H4 (cell line): ENCODE results near the gene SPAG9. TPM values are rescaled to one million over a fixed set of nuclear protein-coding genes. Genes with fewer than 3 reads are reported as not detected.
A peak's percentile ranks its signal among the peaks of the same experiment; 100 is the strongest.
"Not testable (repeated sequence)": the region's sequence is repeated elsewhere in the genome, so short reads cannot be mapped to it uniquely, and the experiment has no call there.

ENCODE experiments used
- DNase-seq: peaks from one replicate; pipeline ENCODE4 v3.0.0-alpha.2; 2015; ENCODE audit warnings: low spot score
- total RNA-seq: library from RNA; depleted of rRNA; stranded (reverse); fragments of >200 nt; shearing (Covaris generic); gene quantifications from 2 replicates; pipeline ENCODE4 v1.2.3, GENCODE V29; 2014

SPAG9 gene
- total RNA-seq, 1 experiment from 2014 or later, result 39.8 TPM

DNA sequence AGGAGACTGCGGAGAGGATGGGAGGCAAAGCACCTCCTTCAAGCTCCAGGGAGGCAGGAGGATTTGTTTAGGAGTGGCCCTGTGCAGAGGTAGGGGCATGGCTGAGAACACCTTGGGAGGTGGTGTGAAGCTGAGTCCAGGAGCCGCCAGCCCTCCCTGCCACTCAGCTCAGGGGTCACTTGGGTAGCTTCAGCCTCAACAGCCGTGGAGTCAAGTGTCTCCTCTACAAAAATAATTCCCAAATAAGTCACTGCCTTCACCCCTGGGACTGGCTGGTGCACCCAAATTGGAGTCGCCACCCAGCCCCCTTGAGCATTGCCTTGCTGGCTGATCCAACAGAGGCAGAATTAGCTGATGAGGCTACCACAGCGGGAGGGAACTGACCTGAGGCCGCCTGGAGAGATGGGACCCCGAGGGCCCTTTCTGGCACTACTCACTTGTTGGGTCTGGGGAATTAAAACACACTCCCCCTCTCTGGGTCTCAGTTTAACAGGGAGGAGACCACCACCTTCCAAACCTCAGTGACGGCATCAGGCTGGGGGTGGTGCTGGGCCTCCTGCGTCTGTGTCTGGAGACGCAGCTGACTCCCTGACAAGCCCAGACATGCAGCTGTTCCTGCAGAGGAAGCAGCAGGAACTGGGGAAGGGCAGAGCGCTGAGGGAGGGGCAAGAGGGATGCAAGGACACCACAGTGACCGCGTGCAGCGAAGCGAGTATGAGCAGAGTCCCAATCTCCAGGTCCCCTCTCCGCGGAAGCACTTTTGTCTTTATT is 166.7 kb downstream of the SPAG9 start:
- DNase-seq, result no peak

DNA sequence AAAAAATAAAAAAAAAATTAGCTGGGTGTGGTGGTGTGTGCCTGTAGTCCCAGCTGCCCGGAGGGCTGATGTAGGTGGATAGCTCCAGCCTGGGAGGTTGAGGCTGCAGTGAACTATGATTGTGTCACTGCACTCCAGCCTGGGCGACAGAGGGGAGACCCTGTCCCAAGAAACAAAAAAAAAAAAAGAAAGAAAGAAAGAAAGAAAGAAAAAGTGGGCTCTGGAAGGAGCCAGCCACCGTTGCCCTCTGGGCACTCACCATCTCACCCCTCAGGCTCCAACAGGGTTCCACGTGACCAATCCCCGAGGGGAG is 167.2 kb downstream of the SPAG9 start:
- DNase-seq, result no peak

DNA sequence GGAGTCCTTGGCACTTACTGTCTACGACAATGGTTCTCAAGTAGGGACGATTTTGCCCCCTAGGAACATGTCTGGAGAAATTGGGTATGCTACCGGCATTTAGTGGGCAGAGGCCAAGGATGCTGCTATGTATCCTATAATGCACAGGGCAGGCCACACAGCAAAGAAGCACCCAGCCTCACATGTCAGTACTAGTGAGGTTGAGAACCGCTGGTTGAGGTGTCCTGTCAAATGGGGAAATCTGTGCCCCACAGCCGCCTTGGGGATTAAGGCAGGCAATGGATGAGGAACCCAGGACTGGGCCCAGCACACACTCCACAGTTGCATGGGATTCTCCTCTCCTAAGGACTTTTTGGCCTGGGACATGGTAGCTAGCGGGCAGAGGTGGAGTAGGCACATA is 167.8 kb downstream of the SPAG9 start:
- DNase-seq, result no peak

DNA sequence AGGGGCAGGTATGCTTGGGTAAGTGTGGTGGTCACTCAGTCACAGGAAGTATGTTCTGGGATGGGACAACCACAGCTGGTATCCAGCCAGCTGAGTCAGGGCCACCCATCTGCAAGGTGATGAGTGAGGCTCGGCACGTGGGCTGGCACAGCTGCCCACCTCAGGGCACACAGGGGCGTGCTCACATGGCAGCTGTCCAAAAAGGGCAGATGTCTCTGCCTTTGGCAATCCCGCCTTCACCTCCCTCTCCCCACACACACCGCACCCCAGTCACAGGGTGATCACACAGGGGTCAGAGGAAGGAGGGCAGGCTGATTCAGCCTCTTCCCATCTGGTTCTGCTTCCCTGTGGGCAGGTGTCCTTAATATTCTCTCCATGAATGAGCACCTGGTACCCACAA is 168.7 kb downstream of the SPAG9 start:
- DNase-seq, result peak; percentile 61

DNA sequence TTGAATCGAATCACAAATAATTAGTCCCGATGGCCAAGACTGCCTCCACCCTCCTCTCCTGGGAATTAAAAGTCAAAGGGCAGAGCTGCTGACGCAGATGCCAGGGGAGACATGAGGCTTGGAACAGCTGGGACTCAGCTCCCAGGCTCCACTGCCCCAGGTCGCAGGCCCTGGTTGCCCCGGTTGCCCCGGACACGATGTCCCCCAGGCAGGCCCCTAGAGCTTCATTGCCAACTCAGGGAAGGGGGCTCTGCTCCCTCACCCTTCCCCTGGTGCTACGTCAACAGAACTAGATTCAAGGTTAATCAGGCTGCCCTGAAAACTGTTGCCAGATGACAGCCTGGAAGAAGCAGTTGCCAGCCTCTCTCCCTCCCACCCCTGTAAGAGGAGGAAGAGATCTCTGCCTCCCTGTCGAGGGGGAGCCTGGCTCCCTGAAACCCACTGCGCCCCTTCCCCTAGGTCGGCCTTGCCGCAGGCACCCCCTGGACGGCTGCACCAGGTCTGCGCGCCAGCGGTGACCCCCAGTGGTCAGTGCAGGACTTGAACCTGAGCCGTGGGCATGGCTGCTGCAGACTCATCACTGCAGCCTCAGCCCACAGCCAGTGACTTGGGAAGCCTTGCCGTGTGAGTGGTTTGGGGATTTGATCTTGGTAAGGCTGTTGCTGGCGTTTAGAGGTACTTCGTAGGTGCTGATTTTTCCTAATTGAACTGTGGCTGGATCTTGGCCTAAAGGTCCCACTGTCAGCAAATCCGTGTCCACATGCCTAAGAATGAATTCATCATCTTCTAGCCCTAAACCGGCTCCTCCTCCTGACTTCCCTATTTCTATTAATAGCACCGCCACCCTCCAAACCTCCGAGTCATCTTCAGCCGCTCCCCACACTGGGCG is 170.4 kb downstream of the SPAG9 start:
- peak; percentile 80 for DNase-seq

DNA sequence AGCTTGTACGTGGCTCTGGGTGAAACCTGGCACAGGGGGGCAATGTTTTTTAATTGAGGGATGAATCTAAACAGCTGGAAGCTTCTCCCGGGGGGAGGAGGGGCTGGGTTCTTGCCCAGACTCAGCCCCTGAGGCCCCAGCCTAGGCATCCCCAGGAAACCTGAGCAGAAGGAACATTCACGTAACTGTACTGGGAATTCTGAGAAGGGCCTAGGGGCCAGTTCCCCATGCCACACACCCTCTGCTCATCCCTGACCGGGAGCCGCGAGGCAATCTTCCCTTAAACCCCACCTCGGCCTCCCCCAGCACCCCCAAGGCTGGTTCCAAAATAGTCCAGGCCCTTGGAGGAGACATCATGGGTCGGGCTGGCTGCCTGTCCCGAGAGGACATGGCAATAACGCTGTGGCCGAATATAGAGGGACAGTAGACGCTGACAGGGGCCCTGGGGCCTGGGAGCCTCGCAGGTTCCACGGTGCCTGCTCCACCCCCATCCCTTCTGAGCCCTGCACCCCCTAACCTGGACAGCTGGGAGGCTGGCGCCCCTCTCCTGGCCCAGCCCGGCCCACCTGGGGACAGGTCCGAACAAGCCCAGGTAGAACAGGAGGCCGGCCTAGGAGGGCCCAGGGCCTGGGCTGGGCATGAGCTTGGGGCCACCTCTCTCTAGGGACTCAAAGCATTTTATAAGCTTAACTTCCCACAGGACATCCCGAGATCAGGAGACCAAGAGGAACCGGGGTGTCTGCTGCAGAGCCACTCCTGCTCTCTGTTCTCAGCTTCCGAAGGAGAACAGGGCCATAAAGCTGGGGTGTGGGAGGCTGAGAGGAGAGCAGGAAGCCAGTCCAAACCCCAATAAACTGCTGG is 171.3 kb downstream of the SPAG9 start:
- no peak for DNase-seq

DNA sequence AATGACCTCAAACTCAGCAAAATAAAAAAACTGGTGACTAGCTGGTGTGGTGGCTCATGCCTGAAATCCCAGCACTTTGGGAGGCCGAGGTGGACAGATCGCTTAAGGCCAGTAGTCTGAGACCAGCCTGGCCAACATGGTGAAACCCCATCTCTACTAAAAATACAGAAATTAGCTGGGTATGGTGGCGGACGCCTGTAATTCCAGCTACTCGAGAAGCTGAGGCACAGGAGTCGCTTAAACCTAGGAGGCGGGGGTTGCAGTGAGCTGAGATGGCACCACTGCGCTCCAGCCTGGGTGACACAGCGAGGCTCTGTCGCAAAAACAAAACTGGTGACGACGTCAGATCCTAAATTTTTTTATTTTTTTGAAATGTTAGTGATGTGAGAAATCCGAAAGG is 172.0 kb downstream of the SPAG9 start:
- DNase-seq, result no peak

DNA sequence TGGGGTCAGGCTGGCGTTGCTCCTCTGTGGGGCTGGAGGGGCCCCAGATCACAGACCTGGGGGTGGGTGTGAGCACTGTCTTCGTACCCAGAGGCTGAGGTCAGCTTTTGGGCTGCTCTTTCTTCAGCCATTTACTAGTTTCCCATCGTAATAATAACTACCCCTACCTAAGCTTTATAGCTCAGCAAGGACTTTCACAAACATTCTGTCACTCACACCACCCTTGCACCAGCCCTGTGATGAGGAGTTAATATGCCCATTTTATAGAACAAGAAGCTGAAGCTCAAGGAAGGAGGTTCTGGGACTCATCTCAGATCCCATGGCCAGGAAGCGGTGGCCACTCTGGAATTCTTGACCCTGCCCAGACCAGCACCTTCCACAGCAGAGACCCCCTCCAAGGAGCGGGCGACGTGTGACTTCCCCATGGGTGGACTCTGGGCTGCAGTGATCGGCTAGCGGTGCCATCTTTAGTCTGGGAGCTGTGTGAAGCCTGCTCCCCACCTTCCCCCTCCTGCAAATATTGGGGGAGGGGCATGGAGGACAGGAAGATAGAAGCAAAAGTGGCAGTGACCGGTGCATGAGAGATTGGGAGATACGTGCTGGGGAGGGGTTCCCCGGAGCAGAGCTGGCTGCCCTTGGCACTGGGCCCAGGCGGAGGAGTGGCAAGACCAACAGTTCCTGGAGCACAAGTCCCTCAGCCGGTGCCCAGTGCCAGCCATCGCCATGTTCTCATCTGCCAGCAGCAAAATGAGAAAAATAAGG is 172.7 kb downstream of the SPAG9 start:
- peak; percentile 31 for DNase-seq

DNA sequence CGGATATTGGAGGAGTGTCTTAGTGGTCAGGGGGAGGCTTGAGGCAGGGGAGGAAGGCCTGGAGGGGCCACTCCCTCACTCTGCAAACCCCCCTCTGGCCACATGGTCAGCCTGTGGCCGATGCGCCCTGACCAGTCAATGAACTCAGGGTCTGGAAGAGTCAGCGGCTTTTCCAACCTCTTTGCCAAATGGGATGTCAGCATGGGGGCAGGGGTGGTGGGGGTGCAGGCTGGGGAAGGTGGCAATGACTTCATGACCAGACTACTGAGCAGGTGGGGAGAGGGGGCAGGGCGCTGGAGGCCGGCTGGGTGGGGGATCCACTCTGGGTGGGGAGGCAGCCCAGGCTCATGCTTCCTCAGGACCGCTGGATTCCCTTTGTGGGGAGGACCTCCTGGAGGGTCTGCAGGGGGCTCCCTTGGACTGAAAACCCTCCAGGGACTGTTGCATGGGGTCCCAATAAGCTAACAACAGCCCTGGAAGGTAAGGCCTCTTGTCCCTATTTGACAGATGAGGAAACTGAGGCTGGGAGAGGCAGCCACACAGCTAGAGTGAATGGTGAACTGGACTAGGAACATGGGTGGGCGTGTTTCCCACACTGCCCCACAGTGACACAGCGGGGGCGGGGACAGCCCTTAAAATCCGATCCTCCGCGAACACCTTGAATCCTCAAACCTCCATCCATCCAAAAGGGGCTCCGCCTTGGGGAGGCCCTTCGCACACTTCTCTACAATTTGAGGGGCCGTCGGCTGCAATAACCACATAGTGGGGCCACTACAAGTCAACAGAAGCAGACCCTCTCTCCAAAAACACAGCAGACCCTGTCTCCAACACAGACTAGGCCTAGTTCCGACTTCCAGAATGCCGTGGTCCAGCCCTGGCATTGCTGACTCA is 173.5 kb downstream of the SPAG9 start:
- no peak for DNase-seq

DNA sequence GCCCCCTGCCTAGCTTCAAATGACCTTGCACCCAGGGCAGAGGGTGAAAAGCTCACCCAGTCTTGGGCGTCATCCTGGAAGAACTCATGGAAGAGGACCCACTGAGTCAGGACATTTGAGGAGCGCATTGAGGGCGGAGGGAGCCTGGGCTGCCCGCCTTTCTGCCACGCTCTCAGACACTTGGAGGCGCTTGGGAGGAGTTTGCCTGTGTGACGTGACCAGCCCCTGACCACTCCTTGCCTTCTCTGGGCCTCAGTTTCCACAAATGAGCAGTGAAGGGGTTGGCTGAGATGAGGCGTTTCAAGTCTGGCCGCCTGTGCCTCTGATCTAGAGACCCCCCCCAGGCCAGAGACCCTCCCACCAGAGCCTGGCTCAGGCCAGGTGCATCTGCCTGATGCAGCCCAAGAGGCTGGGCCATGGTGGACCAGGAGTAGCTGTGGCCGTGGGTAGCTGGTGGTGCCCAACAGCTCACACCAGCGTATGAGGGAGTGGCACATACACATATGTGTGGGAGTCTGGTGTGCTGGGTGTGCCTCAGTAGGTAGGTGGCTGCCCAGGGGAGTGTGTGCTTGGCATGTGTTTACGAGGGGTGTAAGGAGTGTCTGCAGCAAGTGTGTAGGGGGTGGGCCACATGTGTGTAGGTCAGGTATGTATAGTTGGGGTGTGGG is 174.3 kb downstream of the SPAG9 start:
- DNase-seq, result no peak

DNA sequence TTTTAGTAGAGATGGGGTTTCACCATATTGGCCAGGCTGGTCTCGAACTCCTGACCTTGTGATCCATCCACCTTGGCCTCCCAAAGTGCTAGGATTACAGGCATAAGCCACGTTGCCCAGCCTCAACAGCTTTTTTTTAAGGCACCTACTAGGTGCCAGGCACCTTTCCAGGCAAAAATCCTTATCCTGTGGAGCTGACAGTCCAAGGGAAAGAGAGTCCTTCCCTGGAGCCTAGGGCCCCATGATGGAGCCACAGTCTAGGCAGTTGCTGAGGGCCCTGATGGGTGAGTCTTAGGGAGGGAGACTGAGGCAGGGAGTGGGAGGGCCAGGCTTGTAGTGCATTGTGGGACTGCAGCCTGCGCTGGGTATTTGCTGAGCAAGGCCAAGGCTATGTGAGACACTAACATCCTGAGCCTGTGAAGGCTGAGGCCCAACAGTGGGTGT is 174.9 kb downstream of the SPAG9 start:
- no peak for DNase-seq

DNA sequence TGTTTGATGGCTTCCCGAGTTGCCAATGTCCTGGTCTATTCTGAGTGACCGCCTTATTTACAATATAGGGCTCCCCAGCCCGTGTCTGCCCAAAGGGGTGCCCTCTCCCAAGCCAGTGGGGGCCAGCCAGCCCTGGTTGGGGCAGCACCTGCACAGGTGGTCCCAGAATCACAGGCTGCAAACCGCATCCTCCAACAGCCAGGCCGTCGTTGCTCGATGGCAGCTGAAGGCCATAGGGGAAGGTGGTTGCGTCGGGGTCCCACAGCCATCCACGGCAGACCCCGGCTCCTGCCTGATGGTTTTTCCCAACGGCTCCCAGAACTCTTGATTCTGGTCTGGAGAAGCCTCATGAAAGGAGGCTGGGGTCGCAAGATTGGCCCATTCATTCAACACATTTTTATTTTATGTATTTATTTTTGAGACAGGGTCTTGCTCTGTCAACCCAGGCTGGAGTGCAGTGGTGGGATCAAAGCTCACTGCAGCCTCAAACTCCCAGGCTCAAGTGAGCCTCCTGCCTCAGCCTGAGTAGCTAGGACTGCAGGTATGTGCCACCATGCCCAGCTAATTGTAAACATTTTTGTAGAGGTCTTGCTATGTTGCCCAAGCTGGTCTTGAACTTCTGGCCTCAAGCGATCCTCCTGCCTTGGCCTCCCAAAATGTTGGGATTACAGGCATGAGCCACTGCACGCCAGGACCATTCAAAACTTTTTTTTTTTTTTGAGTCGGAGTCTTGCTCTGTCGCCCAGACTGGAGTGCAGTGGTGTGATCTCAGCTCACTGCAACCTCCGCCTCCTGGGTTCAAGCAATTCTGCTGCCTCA is 175.6 kb downstream of the SPAG9 start:
- no peak for DNase-seq

DNA sequence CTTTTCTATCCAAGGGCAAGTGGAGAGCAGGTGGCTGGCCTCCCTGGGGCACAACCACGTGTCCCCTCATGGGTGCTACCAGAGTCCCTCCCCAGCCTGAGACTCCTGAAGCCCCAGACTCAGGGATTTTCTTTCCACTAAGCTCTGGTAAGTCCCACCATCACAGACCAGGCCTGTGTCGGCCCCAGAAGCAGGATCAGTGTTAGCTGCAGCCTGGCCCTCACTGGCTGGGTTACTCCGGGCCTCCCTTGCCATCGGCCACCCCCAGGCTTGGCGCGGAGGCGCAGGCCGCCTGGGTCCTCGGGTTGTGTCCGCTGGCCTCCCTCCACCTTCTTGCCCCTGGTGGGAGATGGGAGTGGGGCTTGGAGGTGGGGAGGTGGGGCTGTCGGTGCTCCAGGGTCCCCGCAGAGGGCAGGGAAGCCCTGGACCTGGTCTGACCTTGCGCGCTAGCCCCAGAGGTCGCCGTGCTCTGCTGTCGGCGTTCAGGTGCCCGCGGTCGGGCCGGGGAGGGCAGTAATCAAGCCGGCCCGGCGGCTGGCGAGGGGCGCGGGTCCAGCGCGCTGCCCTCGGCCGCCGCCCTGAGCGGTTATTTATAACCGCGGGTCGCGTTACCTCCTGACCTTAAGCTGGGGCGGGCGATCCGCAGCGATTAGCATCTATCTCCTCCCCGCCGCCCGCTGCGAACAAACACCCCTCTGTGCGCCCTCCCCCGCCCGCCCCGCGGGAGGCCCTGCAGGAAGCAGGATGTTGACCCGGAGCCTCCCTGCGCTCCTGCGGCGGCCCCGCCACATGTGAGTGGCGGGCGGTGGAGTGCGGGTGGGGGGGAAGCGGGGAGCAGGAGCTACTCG is 176.4 kb downstream of the SPAG9 start:
- peak; percentile 59 for DNase-seq

DNA sequence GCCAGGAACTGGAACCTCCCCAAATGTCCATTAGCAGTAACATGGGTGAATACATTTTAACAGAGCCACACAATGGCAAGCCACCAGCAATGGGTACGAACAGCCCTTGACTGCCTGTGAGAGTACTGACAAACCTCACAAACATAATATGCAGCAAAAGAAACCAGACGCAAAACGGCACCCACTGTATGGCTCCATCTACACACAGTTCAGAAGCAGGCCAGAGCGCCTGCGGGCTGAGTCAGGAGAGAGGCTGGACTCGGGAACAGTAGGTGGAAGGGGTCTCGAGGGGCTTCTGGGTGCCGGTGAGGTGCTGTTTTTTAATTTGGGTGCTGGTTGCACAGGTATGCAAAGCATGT is 177.1 kb downstream of the SPAG9 start:
- no peak for DNase-seq

DNA sequence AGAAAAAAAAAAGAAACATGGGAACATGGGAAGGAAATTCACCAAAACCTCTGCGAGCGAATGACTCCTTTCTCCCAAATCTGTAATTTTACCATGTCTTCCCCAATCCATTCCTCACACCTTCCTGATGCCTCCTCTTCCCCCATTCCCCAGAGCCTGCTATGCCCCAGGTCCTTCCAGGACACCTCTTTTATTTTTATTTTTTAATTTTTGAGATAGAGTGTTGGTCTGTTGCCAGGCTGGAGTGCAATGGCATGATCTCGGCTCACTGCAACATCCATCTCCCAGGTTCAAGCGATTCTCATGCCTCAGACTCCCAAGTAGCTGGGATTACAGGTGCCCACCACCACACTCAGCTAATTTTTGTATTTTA is 179.0 kb downstream of the SPAG9 start:
- DNase-seq, result not testable (repeated sequence)

DNA sequence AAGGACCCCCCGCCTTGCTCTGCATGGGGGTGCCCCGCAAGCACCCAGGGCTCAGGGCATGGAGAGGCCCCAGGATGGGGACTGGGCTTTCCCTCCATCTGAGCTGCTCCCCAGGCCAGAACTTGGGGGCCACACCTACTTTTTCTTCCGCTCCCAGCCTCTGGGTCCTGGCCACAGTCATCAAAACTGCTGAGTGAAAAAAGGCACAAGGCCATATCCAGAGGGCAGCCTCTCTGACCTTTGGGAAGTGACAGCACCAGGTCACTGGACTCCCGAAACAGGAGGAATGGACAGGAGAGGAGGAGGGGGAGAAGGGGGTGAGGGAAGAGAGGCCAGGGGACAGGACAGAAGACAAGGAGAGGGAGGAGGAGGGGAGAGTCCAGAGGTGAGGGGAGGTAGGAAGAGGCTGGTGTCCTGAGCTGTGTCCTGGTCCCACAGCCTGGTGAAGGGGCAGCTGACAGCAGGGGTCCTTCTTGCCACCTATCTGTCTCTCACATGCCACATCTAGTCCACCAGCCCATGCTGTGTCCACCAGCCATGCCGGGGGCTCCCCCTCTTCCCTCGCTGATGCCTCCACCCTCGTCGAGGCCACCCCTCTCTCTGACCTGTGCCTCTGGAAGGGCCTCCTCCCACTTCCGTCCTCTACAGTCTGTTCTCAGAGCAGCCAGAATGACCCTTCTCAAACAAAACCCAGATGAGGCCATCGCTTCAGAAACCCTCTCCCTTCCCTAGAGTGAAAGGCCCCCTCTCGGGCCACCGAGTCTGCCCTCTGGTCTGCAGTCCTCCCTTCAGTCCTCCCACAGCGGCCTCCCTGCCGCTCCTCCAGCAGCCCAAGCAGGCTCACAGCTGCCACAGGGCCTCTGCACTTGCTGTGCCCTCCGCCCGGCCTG is 180.6 kb downstream of the SPAG9 start:
- DNase-seq, result no peak

DNA sequence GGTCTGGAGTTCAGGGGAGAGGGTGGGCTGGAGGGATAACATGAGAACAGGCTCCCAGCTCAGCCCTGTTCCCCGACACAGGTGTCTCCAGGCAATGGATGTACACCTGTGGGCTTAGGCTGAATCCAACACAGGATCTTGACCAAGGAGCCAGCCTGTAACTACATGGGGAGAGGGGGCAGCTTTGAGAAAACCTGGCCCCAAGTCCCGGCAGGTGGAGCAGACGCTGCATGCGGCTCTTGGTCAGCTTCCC is 181.2 kb downstream of the SPAG9 start:
- no peak for DNase-seq
